ENCODE data around the gene ELN. TPM values are rescaled to one million over a fixed set of nuclear protein-coding genes. Genes with fewer than 3 reads are reported as not detected.
"Not testable (repeated sequence)": the region's sequence is repeated elsewhere in the genome, so short reads cannot be mapped to it uniquely, and the experiment has no call there.

Gene ELN
- 0.47 and 1.1 TPM in 2 replicates for total RNA-seq (ENCODE audit: low replicate concordance)

DNA sequence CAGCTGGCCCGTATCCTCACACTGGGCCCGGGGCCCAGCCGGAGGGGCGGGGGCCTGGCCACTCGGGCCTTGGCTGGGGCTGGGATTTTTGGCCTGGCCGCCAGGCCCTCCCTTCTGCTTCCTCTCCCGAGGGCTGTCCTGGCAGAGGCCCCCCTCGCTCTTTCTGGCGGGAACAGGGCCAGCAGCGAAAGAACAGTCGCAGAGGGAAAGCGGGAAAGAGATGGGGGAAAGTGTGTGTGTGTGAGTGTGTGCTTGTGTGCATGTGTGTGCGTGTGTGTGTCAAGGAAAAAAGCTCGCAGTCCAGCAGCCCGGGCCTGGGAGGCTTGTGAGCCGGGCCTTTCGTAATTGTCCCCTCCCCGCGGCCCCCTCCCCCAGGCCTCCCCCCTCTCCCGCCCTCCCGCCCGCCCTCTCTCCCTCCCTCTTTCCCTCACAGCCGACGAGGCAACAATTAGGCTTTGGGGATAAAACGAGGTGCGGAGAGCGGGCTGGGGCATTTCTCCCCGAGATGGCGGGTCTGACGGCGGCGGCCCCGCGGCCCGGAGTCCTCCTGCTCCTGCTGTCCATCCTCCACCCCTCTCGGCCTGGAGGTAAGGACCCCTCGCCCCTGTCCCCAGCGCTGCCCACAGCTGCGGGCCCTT, at the start of gene ELN:
TSS of gene ELN (plus strand) at position 491 of the 638 bp plus-strand sequence. CDS start at position 506, 15 bp downstream.
- H3K4me1 ChIP-seq = peaks cover 20% of the 10 kb centered on the region
- H3F3A ChIP-seq (ENCODE audit: low read depth) = peaks cover 3% of the 10 kb centered on the region
- H2AFZ ChIP-seq (replicated peaks) = no peak within 1 kb of the TSS
- H3K27me3 ChIP-seq = peaks cover 10% of the 10 kb centered on the region
- Mint-ChIP-seq H3K27ac (peak within 1 kb of the TSS; percentile 83), H3K27me3 (ENCODE audit: insufficient read depth, low read depth) (peaks cover 20% of the 10 kb centered on the region), H3K36me3 (no peaks in the 10 kb centered on the region), H3K9me3 (no peaks in the 10 kb centered on the region), H3K4me3 (no peak within 1 kb of the TSS), H3K4me1 (peaks cover 53% of the 10 kb centered on the region)
- H4K20me1 ChIP-seq (ENCODE audit: low read depth) = no peaks in the 10 kb centered on the region
- TF ChIP-seq EZH2 (IDR thresholded peaks at IDR 0.05) (no peak), EZH2phosphoT487 (IDR thresholded peaks at IDR 0.05) (no peak)
- TF ChIP-seq, protein P1, sequence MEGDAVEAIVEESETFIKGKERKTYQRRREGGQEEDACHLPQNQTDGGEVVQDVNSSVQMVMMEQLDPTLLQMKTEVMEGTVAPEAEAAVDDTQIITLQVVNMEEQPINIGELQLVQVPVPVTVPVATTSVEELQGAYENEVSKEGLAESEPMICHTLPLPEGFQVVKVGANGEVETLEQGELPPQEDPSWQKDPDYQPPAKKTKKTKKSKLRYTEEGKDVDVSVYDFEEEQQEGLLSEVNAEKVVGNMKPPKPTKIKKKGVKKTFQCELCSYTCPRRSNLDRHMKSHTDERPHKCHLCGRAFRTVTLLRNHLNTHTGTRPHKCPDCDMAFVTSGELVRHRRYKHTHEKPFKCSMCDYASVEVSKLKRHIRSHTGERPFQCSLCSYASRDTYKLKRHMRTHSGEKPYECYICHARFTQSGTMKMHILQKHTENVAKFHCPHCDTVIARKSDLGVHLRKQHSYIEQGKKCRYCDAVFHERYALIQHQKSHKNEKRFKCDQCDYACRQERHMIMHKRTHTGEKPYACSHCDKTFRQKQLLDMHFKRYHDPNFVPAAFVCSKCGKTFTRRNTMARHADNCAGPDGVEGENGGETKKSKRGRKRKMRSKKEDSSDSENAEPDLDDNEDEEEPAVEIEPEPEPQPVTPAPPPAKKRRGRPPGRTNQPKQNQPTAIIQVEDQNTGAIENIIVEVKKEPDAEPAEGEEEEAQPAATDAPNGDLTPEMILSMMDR (IDR thresholded peaks at IDR 0.05) = no peak
- no peak within 1 kb of the TSS for H3K27ac ChIP-seq
- peak within 1 kb of the TSS; percentile 42 for H3K4me2 ChIP-seq
- H3K79me2 ChIP-seq (ENCODE audit: low read depth) = no peaks in the 10 kb centered on the region
- H3K9me3 ChIP-seq (ENCODE audit: low read depth) = no peaks in the 10 kb centered on the region
- DNase-seq (ENCODE audit: low spot score) = peak; percentile 56
- H3K36me3 ChIP-seq = no peaks in the 10 kb centered on the region
- no peak within 1 kb of the TSS for H3K9ac ChIP-seq
- H3K4me3 ChIP-seq = no peak within 1 kb of the TSS

DNA sequence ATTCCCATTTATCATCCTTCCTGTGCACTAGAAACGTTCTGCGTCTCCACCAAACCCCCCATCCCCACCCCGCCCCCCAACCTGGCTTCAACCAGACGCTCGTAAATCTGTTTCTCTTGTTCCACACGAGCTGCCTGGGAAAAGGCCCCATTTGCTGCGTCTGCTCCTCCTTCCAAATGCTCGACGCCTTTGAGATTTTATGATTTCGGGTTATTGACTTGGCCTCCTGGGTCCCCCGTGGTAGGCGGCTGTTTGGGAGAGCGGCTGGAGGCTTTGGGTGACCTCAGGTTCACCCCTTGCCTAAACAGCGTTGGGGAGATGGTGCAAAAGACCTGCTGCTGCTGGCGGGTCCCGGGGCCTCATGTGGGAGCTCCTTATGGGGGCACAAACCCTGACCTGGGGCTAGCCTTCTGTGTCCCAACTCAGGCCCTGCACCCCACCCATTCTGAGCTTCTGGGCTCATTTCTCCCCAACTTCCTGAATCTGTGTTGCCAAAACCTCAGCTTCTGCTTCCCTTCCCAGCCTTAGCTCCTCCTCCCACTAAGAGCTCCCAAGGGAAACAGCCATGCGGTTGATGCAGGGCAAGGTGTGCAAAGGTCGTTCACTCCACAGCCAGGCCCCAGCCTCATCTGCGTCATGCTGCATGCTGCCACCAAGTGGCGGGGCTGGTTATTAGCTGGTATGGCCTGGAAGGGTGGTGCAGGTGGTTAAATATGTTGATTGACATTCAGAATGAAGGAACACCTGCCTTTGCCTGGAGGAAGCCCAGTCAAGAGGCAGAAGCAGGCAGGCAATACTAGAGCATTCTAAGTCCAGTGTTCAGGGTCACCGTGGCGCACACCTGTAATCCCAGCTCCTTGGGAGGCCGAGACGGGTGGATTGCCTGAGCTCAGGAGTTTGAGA, 49.1 kb upstream of the ELN start:
- Mint-ChIP-seq H3K4me3 (no peak overlapping the region), H3K27me3 (ENCODE audit: insufficient read depth, low read depth) (peaks cover 6% of the 10 kb centered on the region), H3K36me3 (no peaks in the 10 kb centered on the region), H3K9me3 (no peaks in the 10 kb centered on the region), H3K27ac (no peak overlapping the region), H3K4me1 (peaks cover 27% of the 10 kb centered on the region)
- Histone ChIP-seq H3F3A (ENCODE audit: low read depth) (no peaks in the 10 kb centered on the region), H3K4me3 (no peak overlapping the region), H3K36me3 (no peaks in the 10 kb centered on the region), H2AFZ (replicated peaks) (no peak overlapping the region), H4K20me1 (ENCODE audit: low read depth) (no peaks in the 10 kb centered on the region), H3K4me1 (peaks cover 3% of the 10 kb centered on the region), H3K27ac (no peak overlapping the region), H3K27me3 (no peaks in the 10 kb centered on the region), H3K4me2 (no peak overlapping the region), H3K9me3 (ENCODE audit: low read depth) (no peaks in the 10 kb centered on the region), H3K79me2 (ENCODE audit: low read depth) (no peaks in the 10 kb centered on the region), H3K9ac (no peak overlapping the region)
- no peak for TF ChIP-seq EZH2 (IDR thresholded peaks at IDR 0.05)
- TF ChIP-seq, protein P1 (IDR thresholded peaks at IDR 0.05) = peak; percentile 54
- peak; percentile 49 for DNase-seq (ENCODE audit: low spot score)

DNA sequence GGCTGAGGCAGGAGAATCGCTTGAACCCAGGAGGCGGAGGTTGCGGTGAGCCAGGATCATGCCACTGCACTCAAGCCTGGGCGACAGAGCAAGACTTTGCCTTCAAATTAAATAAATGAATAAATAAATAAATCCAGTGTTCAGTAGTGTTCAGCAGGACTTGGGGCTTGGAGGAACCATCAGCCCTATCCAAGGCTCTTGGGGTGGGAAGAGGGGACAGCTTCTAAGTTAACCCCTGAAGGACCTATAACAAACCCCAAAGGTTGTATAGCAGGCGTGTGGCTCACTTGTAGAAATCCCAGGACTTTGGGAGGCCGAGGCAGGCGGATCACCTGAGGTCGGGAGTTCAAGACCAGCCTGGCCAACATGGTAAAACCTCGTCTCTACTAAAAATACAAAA, 48.3 kb upstream of the ELN start:
- not testable (repeated sequence) for H3K4me3 ChIP-seq; H3K27me3 ChIP-seq; H3K4me3 Mint-ChIP-seq; H3F3A ChIP-seq (ENCODE audit: low read depth); H3K9me3 Mint-ChIP-seq; H3K36me3 Mint-ChIP-seq; H3K79me2 ChIP-seq (ENCODE audit: low read depth); H3K9ac ChIP-seq; H3K27ac Mint-ChIP-seq; H2AFZ ChIP-seq (replicated peaks); H3K4me1 ChIP-seq; H4K20me1 ChIP-seq (ENCODE audit: low read depth); H3K4me2 ChIP-seq; H3K9me3 ChIP-seq (ENCODE audit: low read depth); H3K27ac ChIP-seq; H3K36me3 ChIP-seq; DNase-seq (ENCODE audit: low spot score); H3K27me3 Mint-ChIP-seq (ENCODE audit: insufficient read depth, low read depth)
- H3K4me1 Mint-ChIP-seq = peaks cover 24% of the 10 kb centered on the region

DNA sequence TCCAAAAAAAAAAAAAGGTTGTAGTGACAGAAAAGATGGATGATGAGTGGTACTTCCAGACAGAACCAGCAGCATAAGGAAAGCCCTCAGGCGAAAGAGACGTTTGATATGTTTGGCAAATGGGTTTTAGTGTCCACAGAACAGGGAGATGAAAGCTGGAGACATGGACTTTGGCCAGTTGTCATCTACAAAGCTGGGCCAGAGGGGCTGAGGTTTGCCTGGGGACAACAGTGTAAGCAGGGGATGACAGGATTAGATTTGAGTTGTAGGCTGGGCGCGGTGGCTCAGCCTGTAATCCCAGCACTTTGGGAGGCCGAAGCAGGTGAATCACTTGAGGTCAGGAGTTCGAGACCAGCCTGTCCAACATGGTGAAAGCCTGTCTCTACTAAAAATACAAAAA, 47.8 kb upstream of the ELN start:
- Mint-ChIP-seq H3K27ac (peak overlapping the region; percentile 49), H3K36me3 (no peaks in the 10 kb centered on the region), H3K9me3 (no peaks in the 10 kb centered on the region), H3K4me1 (peaks cover 23% of the 10 kb centered on the region), H3K27me3 (ENCODE audit: insufficient read depth, low read depth) (peaks cover 8% of the 10 kb centered on the region), H3K4me3 (no peak overlapping the region)
- Histone ChIP-seq H3K79me2 (ENCODE audit: low read depth) (no peaks in the 10 kb centered on the region), H3K9ac (no peak overlapping the region), H3K36me3 (no peaks in the 10 kb centered on the region), H3K27ac (no peak overlapping the region), H3F3A (ENCODE audit: low read depth) (no peaks in the 10 kb centered on the region), H4K20me1 (ENCODE audit: low read depth) (no peaks in the 10 kb centered on the region), H3K4me2 (no peak overlapping the region), H2AFZ (replicated peaks) (no peak overlapping the region), H3K9me3 (ENCODE audit: low read depth) (no peaks in the 10 kb centered on the region), H3K27me3 (no peaks in the 10 kb centered on the region), H3K4me3 (no peak overlapping the region), H3K4me1 (peaks cover 3% of the 10 kb centered on the region)
- DNase-seq (ENCODE audit: low spot score) = no peak
- TF ChIP-seq EZH2 (IDR thresholded peaks at IDR 0.05) (no peak), EZH2phosphoT487 (IDR thresholded peaks at IDR 0.05) (no peak)
- TF ChIP-seq, protein P1 (IDR thresholded peaks at IDR 0.05) = no peak
